WTC11 (cell line): ENCODE measurements around the gene CXCR5. TPM values are rescaled to one million over a fixed set of nuclear protein-coding genes. Genes with fewer than 3 reads are reported as not detected.

ENCODE experiments used
- ATAC-seq: fragments of 200-7000 bp; cut with Tn5 transposase; 2 replicates; pipeline ENCODE4 v1.10.0; 2021; ENCODE audit warnings: mild to moderate bottlenecking, moderate library complexity
- CTCF ChIA-PET: fragments of 300-600 bp; sonication (Branson Sonifier 250); formaldehyde crosslinking; loops from one replicate; lab custom pipeline; 2021; ENCODE audit warnings: antibody characterized with exemption; lab: Charles Lee
- POLR2A ChIA-PET: fragments of 350-600 bp; sonication (Branson Sonifier 250); formaldehyde crosslinking; loops from one replicate; lab custom pipeline; 2021; ENCODE audit warnings: antibody characterized with exemption; lab: Charles Lee
- DNase-seq: peaks from one replicate; pipeline ENCODE4 v3.0.0; 2021; ENCODE audit warnings: low spot score
- H3K27ac Mint-ChIP-seq: 2 replicates; pipeline ENCODE4 v1.8.0; 2021; ENCODE audit warnings: mixed read lengths
- H3K27me3 Mint-ChIP-seq: 2 replicates; pipeline ENCODE4 v1.8.0; 2021; ENCODE audit warnings: low read depth, mild to moderate bottlenecking, moderate library complexity, mixed read lengths
- H3K36me3 Mint-ChIP-seq: 2 replicates; pipeline ENCODE4 v1.8.0; 2021; ENCODE audit warnings: mixed read lengths
- H3K4me1 Mint-ChIP-seq: 2 replicates; pipeline ENCODE4 v1.8.0; 2022; ENCODE audit warnings: mixed read lengths
- H3K4me3 Mint-ChIP-seq: 2 replicates; pipeline ENCODE4 v1.8.0; 2021; ENCODE audit warnings: mild to moderate bottlenecking, moderate library complexity, mixed read lengths
- H3K9me3 Mint-ChIP-seq: 2 replicates; pipeline ENCODE4 v1.8.0; 2021; ENCODE audit warnings: mixed read lengths
- CBFB ChIP-seq: sonication (generic); formaldehyde crosslinking; IDR thresholded peaks from 2 replicates; pipeline ENCODE4 v1.8.1; 2022; ENCODE audit warnings: mild to moderate bottlenecking, low read depth, missing genetic modification reagents
- EMX1 ChIP-seq: fragments of 250-450 bp; sonication (Bioruptor Pico); IDR thresholded peaks from 2 replicates; pipeline ENCODE4 v1.8.0; 2021; ENCODE audit warnings: mild to moderate bottlenecking
- IRF2 ChIP-seq: sonication (generic); formaldehyde crosslinking; IDR thresholded peaks from 2 replicates; pipeline ENCODE4 v1.8.0; 2022; ENCODE audit warnings: low read depth, missing genetic modification reagents, borderline replicate concordance
- SMAD4 ChIP-seq: sonication (generic); formaldehyde crosslinking; IDR thresholded peaks from 2 replicates; pipeline ENCODE4 v1.8.0; 2022; ENCODE audit warnings: mild to moderate bottlenecking, missing genetic modification reagents
- SOX15 ChIP-seq: fragments of 250-450 bp; sonication (Bioruptor Pico); IDR thresholded peaks from 2 replicates; pipeline ENCODE4 v1.9.0; 2021; ENCODE audit warnings: mild to moderate bottlenecking
- TCF7 ChIP-seq: sonication (generic); formaldehyde crosslinking; IDR thresholded peaks from 2 replicates; pipeline ENCODE4 v1.8.0; 2022; ENCODE audit warnings: mild to moderate bottlenecking, low read depth, missing genetic modification reagents, moderate library complexity
- TEAD1 ChIP-seq: sonication (generic); formaldehyde crosslinking; IDR thresholded peaks from 2 replicates; pipeline ENCODE4 v1.8.0; 2022; ENCODE audit warnings: mild to moderate bottlenecking, missing genetic modification reagents
- TP53 ChIP-seq: sonication (generic); formaldehyde crosslinking; IDR thresholded peaks from 2 replicates; pipeline ENCODE4 v1.8.1; 2023; ENCODE audit warnings: mild to moderate bottlenecking, missing genetic modification reagents
- ZNF416 ChIP-seq: fragments of 250-450 bp; sonication (Bioruptor Pico); IDR thresholded peaks from 2 replicates; pipeline ENCODE4 v1.9.0; 2021; ENCODE audit warnings: mild to moderate bottlenecking, inconsistent platforms
- ZNF671 ChIP-seq: fragments of 250-450 bp; sonication (Bioruptor Pico); IDR thresholded peaks from 2 replicates; pipeline ENCODE4 v1.8.0; 2021; ENCODE audit warnings: mild to moderate bottlenecking
- total RNA-seq: library from RNA; stranded (reverse); gene quantifications from 3 replicates; pipeline ENCODE4 v1.2.3, GENCODE V29; 2021
- TF ChIP-seq, protein P1 (sequence below): sonication (generic); formaldehyde crosslinking; IDR thresholded peaks from 2 replicates; pipeline ENCODE4 v1.8.0; 2022; ENCODE audit warnings: mild to moderate bottlenecking, missing genetic modification reagents
- TF ChIP-seq, protein P2 (sequence below): fragments of 250-450 bp; sonication (Bioruptor Pico); IDR thresholded peaks from 2 replicates; pipeline ENCODE4 v1.9.0; 2021; ENCODE audit warnings: mild to moderate bottlenecking, borderline replicate concordance
- TF ChIP-seq, protein P3 (sequence below): fragments of 250-450 bp; sonication (Bioruptor Pico); IDR thresholded peaks from 2 replicates; pipeline ENCODE4 v1.8.0; 2021; ENCODE audit warnings: mild to moderate bottlenecking
- TF ChIP-seq, protein P4 (sequence below): sonication (generic); formaldehyde crosslinking; conservative IDR thresholded peaks from 2 replicates; pipeline ENCODE4 v1.8.1; 2023; ENCODE audit warnings: mild to moderate bottlenecking, low read depth, missing genetic modification reagents, moderate library complexity
- TF ChIP-seq, protein P5 (sequence below): sonication (generic); formaldehyde crosslinking; IDR thresholded peaks from 2 replicates; pipeline ENCODE4 v1.8.1; 2022; ENCODE audit warnings: low read depth, missing genetic modification reagents, borderline replicate concordance
- TF ChIP-seq, protein P6 (sequence below): sonication (generic); formaldehyde crosslinking; IDR thresholded peaks from 2 replicates; pipeline ENCODE4 v1.8.0; 2023; ENCODE audit warnings: missing genetic modification reagents, mild to moderate bottlenecking, borderline replicate concordance
- TF ChIP-seq, protein P7 (sequence below): sonication (generic); formaldehyde crosslinking; IDR thresholded peaks from 2 replicates; pipeline ENCODE4 v1.8.0; 2022; ENCODE audit warnings: mild to moderate bottlenecking, missing genetic modification reagents

The CXCR5 gene
- total RNA-seq, 1 experiment from 2014 or later = 0.07 TPM

DNA sequence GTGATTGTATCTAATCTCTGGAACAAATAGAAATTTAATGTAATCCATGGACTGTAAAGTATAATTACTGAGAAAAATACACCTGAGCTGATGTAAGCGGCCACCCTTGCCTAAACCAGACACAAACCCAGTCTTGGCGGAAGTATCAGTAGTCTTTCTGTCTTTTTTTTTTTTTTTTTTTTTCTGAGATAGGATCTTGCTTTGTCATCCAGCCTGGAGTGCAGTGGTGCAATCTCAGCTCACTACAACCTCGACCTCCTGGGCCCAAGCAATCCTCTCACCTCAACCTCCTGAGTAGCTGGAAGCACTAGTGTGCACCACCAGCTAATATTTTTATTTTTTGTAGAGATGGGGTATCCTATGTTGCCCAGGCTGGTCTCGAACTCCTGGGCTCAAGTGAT, 5.5 kb upstream of the CXCR5 start (continued):
- TF ChIP-seq TP53 (CRISPR knock-in tag) = no peak
- TF ChIP-seq SMAD4 = no peak
- TF ChIP-seq IRF2 = no peak
- TF ChIP-seq, protein P1, sequence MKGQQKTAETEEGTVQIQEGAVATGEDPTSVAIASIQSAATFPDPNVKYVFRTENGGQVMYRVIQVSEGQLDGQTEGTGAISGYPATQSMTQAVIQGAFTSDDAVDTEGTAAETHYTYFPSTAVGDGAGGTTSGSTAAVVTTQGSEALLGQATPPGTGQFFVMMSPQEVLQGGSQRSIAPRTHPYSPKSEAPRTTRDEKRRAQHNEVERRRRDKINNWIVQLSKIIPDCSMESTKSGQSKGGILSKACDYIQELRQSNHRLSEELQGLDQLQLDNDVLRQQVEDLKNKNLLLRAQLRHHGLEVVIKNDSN (CRISPR knock-in tag) = no peak
- TF ChIP-seq, protein P2, sequence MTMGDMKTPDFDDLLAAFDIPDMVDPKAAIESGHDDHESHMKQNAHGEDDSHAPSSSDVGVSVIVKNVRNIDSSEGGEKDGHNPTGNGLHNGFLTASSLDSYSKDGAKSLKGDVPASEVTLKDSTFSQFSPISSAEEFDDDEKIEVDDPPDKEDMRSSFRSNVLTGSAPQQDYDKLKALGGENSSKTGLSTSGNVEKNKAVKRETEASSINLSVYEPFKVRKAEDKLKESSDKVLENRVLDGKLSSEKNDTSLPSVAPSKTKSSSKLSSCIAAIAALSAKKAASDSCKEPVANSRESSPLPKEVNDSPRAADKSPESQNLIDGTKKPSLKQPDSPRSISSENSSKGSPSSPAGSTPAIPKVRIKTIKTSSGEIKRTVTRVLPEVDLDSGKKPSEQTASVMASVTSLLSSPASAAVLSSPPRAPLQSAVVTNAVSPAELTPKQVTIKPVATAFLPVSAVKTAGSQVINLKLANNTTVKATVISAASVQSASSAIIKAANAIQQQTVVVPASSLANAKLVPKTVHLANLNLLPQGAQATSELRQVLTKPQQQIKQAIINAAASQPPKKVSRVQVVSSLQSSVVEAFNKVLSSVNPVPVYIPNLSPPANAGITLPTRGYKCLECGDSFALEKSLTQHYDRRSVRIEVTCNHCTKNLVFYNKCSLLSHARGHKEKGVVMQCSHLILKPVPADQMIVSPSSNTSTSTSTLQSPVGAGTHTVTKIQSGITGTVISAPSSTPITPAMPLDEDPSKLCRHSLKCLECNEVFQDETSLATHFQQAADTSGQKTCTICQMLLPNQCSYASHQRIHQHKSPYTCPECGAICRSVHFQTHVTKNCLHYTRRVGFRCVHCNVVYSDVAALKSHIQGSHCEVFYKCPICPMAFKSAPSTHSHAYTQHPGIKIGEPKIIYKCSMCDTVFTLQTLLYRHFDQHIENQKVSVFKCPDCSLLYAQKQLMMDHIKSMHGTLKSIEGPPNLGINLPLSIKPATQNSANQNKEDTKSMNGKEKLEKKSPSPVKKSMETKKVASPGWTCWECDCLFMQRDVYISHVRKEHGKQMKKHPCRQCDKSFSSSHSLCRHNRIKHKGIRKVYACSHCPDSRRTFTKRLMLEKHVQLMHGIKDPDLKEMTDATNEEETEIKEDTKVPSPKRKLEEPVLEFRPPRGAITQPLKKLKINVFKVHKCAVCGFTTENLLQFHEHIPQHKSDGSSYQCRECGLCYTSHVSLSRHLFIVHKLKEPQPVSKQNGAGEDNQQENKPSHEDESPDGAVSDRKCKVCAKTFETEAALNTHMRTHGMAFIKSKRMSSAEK (CRISPR knock-in tag) = no peak

DNA sequence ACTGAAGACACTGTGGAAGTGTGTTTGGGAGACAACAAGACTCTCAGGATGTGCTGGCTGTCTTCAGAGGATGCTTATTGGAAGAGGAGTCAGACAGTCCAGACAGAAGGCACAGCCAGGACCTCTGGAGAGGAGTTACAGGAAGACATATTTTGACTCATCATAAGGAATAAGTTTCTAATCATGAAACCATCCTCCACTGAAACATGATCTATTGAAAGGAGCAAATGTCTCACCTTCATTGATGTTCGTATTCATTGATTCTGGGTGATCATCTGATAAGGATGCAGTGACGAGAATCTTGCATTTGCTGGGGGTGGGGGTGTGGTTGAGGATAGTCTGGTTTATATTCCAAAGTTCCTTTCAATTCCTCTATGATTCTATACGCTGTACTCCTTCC, 2.5 kb upstream of the CXCR5 start:
- Mint-ChIP-seq H3K4me1 (peaks cover 9% of the 10 kb centered on the region), H3K36me3 (no peaks in the 10 kb centered on the region), H3K27ac (no peak overlapping the region), H3K27me3 (no peaks in the 10 kb centered on the region; the same call in 1 of the 2 replicates), H3K4me3 (no peak overlapping the region), H3K9me3 (no peaks in the 10 kb centered on the region)
- POLR2A ChIA-PET = no interaction called here
- no peak for DNase-seq
- no peak for ATAC-seq
- TF ChIP-seq, protein P3, sequence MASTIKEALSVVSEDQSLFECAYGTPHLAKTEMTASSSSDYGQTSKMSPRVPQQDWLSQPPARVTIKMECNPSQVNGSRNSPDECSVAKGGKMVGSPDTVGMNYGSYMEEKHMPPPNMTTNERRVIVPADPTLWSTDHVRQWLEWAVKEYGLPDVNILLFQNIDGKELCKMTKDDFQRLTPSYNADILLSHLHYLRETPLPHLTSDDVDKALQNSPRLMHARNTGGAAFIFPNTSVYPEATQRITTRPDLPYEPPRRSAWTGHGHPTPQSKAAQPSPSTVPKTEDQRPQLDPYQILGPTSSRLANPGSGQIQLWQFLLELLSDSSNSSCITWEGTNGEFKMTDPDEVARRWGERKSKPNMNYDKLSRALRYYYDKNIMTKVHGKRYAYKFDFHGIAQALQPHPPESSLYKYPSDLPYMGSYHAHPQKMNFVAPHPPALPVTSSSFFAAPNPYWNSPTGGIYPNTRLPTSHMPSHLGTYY (CRISPR knock-in tag) = no peak
- TF ChIP-seq ZNF671 (no peak), TEAD1 (CRISPR knock-in tag) (no peak), CBFB (no peak), EMX1 (no peak), IRF2 (no peak), TCF7 (CRISPR knock-in tag) (no peak), SOX15 (no peak), ZNF416 (CRISPR knock-in tag) (no peak)
- TF ChIP-seq, protein P4, sequence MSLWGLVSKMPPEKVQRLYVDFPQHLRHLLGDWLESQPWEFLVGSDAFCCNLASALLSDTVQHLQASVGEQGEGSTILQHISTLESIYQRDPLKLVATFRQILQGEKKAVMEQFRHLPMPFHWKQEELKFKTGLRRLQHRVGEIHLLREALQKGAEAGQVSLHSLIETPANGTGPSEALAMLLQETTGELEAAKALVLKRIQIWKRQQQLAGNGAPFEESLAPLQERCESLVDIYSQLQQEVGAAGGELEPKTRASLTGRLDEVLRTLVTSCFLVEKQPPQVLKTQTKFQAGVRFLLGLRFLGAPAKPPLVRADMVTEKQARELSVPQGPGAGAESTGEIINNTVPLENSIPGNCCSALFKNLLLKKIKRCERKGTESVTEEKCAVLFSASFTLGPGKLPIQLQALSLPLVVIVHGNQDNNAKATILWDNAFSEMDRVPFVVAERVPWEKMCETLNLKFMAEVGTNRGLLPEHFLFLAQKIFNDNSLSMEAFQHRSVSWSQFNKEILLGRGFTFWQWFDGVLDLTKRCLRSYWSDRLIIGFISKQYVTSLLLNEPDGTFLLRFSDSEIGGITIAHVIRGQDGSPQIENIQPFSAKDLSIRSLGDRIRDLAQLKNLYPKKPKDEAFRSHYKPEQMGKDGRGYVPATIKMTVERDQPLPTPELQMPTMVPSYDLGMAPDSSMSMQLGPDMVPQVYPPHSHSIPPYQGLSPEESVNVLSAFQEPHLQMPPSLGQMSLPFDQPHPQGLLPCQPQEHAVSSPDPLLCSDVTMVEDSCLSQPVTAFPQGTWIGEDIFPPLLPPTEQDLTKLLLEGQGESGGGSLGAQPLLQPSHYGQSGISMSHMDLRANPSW = no peak
- TF ChIP-seq, protein P5, sequence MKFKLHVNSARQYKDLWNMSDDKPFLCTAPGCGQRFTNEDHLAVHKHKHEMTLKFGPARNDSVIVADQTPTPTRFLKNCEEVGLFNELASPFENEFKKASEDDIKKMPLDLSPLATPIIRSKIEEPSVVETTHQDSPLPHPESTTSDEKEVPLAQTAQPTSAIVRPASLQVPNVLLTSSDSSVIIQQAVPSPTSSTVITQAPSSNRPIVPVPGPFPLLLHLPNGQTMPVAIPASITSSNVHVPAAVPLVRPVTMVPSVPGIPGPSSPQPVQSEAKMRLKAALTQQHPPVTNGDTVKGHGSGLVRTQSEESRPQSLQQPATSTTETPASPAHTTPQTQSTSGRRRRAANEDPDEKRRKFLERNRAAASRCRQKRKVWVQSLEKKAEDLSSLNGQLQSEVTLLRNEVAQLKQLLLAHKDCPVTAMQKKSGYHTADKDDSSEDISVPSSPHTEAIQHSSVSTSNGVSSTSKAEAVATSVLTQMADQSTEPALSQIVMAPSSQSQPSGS = no peak
- TF ChIP-seq, protein P6, sequence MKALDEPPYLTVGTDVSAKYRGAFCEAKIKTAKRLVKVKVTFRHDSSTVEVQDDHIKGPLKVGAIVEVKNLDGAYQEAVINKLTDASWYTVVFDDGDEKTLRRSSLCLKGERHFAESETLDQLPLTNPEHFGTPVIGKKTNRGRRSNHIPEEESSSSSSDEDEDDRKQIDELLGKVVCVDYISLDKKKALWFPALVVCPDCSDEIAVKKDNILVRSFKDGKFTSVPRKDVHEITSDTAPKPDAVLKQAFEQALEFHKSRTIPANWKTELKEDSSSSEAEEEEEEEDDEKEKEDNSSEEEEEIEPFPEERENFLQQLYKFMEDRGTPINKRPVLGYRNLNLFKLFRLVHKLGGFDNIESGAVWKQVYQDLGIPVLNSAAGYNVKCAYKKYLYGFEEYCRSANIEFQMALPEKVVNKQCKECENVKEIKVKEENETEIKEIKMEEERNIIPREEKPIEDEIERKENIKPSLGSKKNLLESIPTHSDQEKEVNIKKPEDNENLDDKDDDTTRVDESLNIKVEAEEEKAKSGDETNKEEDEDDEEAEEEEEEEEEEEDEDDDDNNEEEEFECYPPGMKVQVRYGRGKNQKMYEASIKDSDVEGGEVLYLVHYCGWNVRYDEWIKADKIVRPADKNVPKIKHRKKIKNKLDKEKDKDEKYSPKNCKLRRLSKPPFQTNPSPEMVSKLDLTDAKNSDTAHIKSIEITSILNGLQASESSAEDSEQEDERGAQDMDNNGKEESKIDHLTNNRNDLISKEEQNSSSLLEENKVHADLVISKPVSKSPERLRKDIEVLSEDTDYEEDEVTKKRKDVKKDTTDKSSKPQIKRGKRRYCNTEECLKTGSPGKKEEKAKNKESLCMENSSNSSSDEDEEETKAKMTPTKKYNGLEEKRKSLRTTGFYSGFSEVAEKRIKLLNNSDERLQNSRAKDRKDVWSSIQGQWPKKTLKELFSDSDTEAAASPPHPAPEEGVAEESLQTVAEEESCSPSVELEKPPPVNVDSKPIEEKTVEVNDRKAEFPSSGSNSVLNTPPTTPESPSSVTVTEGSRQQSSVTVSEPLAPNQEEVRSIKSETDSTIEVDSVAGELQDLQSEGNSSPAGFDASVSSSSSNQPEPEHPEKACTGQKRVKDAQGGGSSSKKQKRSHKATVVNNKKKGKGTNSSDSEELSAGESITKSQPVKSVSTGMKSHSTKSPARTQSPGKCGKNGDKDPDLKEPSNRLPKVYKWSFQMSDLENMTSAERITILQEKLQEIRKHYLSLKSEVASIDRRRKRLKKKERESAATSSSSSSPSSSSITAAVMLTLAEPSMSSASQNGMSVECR (CRISPR knock-in tag) = no peak
- TF ChIP-seq, protein P7, sequence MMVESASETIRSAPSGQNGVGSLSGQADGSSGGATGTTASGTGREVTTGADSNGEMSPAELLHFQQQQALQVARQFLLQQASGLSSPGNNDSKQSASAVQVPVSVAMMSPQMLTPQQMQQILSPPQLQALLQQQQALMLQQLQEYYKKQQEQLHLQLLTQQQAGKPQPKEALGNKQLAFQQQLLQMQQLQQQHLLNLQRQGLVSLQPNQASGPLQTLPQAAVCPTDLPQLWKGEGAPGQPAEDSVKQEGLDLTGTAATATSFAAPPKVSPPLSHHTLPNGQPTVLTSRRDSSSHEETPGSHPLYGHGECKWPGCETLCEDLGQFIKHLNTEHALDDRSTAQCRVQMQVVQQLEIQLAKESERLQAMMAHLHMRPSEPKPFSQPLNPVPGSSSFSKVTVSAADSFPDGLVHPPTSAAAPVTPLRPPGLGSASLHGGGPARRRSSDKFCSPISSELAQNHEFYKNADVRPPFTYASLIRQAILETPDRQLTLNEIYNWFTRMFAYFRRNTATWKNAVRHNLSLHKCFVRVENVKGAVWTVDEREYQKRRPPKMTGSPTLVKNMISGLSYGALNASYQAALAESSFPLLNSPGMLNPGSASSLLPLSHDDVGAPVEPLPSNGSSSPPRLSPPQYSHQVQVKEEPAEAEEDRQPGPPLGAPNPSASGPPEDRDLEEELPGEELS = no peak
- CTCF ChIA-PET = no interaction called here
